ENCODE data around the gene HDAC8. TPM values are rescaled to one million over a fixed set of nuclear protein-coding genes. Genes with fewer than 3 reads are reported as not detected.
"Not testable (repeated sequence)": the region's sequence is repeated elsewhere in the genome, so short reads cannot be mapped to it uniquely, and the experiment has no call there.

The HDAC8 gene
- total RNA-seq, 2 donors from 2014 or later = 13.7 to 14.3 TPM

GRCh38 chrX:72568406-72569092, 4.1 kb downstream of the HDAC8 start:
- Mint-ChIP-seq H3K36me3 (ENCODE audit: low read depth) (peaks cover 6% of the 10 kb centered on the region), H3K27me3 (no peaks in the 10 kb centered on the region), H3K4me1 (peaks cover 5% of the 10 kb centered on the region), H3K4me3 (no peak overlapping the region), H3K27ac (no peak overlapping the region)
- DNase-seq (no peak), ATAC-seq (no peak)
- H3K9me3 ChIP-seq (ENCODE audit: control insufficient read depth, low read length, poor library complexity, severe bottlenecking) = no peaks in the 10 kb centered on the region

- H3K27me3 Mint-ChIP-seq = no peaks in the 10 kb centered on the region
- H3K9me3 ChIP-seq (ENCODE audit: control insufficient read depth, low read length, poor library complexity, severe bottlenecking) = no peaks in the 10 kb centered on the region
- no peak overlapping the region for H3K4me3 Mint-ChIP-seq
- no peak overlapping the region for H3K27ac Mint-ChIP-seq
- H3K36me3 Mint-ChIP-seq (ENCODE audit: low read depth) = peaks cover 8% of the 10 kb centered on the region
- ATAC-seq (no peak), DNase-seq (no peak)
- peaks cover 3% of the 10 kb centered on the region for H3K4me1 Mint-ChIP-seq
Observed at GRCh38 chrX:72566448-72566847, 6.2 kb downstream of the HDAC8 start.

DNA sequence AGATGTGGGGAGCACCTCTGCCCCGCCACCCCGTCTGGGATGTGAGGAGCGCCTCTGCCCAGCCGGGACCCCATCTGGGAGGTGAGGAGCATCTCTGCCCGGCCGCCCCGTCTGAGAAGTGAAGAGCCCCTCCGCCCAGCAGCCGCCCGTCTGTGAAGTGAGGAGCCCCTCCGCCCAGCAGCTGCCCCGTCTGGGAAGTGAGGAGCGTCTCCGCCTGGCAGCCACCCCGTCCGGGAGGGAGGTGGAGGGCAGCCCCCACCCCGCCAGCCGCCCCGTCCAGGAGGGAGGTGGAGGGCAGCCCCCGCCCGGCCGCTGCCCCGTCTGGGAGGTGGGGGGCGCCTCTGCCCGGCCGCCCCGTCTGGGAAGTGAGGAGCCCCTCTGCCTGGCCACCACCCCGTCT, 13.0 kb downstream of the HDAC8 start:
- H3K4me3 Mint-ChIP-seq; H3K9me3 ChIP-seq (ENCODE audit: control insufficient read depth, low read length, poor library complexity, severe bottlenecking); DNase-seq; H3K36me3 Mint-ChIP-seq (ENCODE audit: low read depth); H3K27me3 Mint-ChIP-seq; ATAC-seq; H3K27ac Mint-ChIP-seq: not testable (repeated sequence)
- peaks cover 14% of the 10 kb centered on the region for H3K4me1 Mint-ChIP-seq

DNA sequence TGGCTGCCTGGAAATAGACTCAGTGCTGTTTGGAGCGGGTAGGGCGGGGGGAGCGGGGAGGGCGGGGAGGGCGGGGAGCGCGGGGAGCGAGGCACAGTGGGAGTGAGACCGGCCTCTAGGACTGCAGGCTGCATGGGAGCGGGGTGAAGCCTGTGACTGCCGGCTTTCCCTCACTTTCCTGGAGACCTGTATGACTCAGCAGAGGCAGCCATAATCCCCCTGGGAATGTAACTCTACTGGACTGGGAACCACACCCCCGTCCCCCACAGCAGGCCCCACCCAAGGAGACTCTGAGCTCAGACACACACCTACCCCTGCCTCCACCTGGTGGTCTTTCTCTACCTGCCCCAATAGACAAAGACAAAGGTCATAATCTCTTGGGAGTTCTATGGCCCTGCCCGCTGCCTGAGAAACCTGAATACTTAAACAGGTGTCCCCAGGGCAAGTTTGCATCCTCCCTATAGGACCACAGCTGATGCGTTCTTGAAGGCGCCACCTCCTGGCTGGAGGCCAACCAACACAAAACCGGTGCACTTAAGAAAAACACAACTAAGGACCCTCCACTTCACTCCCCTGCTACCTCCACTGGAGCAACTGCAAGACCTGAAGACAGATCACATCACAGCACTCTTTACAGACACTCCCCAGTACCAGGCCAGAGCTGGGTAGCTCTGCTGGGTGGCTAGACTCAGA, 18.0 kb downstream of the HDAC8 start:
- H3K9me3 ChIP-seq (ENCODE audit: control insufficient read depth, low read length, poor library complexity, severe bottlenecking) = no peaks in the 10 kb centered on the region
- peaks cover 19% of the 10 kb centered on the region for H3K4me1 Mint-ChIP-seq
- H3K36me3 Mint-ChIP-seq (ENCODE audit: low read depth) = no peaks in the 10 kb centered on the region
- DNase-seq (no peak), ATAC-seq (no peak)
- no peak overlapping the region for H3K27ac Mint-ChIP-seq
- no peaks in the 10 kb centered on the region for H3K27me3 Mint-ChIP-seq
- H3K4me3 Mint-ChIP-seq = no peak overlapping the region

- not testable (repeated sequence) for ATAC-seq; H3K9me3 ChIP-seq (ENCODE audit: control insufficient read depth, low read length, poor library complexity, severe bottlenecking); H3K27ac Mint-ChIP-seq; H3K36me3 Mint-ChIP-seq (ENCODE audit: low read depth); H3K4me3 Mint-ChIP-seq; H3K27me3 Mint-ChIP-seq; DNase-seq
- peaks cover 11% of the 10 kb centered on the region for H3K4me1 Mint-ChIP-seq
Observed at GRCh38 chrX:72552443-72552842, 20.2 kb downstream of the HDAC8 start.

- peaks cover 11% of the 10 kb centered on the region for H3K4me1 Mint-ChIP-seq
- no peak overlapping the region for H3K4me3 Mint-ChIP-seq
- H3K27ac Mint-ChIP-seq = no peak overlapping the region
- DNase-seq = no peak
- ATAC-seq = no peak
- H3K36me3 Mint-ChIP-seq (ENCODE audit: low read depth) = peaks cover 6% of the 10 kb centered on the region
- no peaks in the 10 kb centered on the region for H3K9me3 ChIP-seq (ENCODE audit: control insufficient read depth, low read length, poor library complexity, severe bottlenecking)
- no peaks in the 10 kb centered on the region for H3K27me3 Mint-ChIP-seq
Observed at GRCh38 chrX:72545990-72546389, 26.7 kb downstream of the HDAC8 start.

GRCh38 chrX:72540318-72540717, 32.3 kb downstream of the HDAC8 start:
- no peak overlapping the region for H3K27ac Mint-ChIP-seq
- H3K4me1 Mint-ChIP-seq = peaks cover 7% of the 10 kb centered on the region
- no peak overlapping the region for H3K4me3 Mint-ChIP-seq
- ATAC-seq (no peak), DNase-seq (no peak)
- no peaks in the 10 kb centered on the region for H3K27me3 Mint-ChIP-seq
- H3K36me3 Mint-ChIP-seq (ENCODE audit: low read depth) = peaks cover 8% of the 10 kb centered on the region
- H3K9me3 ChIP-seq (ENCODE audit: control insufficient read depth, low read length, poor library complexity, severe bottlenecking) = no peaks in the 10 kb centered on the region

GRCh38 chrX:72539822-72540221, 32.8 kb downstream of the HDAC8 start:
- no peak for ATAC-seq
- H3K4me1 Mint-ChIP-seq = peaks cover 7% of the 10 kb centered on the region
- H3K9me3 ChIP-seq (ENCODE audit: control insufficient read depth, low read length, poor library complexity, severe bottlenecking) = no peaks in the 10 kb centered on the region
- DNase-seq = no peak
- no peak overlapping the region for H3K4me3 Mint-ChIP-seq
- H3K27me3 Mint-ChIP-seq = no peaks in the 10 kb centered on the region
- H3K36me3 Mint-ChIP-seq (ENCODE audit: low read depth) = peaks cover 8% of the 10 kb centered on the region
- H3K27ac Mint-ChIP-seq = no peak overlapping the region

- Mint-ChIP-seq H3K27ac (no peak overlapping the region), H3K36me3 (ENCODE audit: low read depth) (peaks cover 4% of the 10 kb centered on the region), H3K4me3 (no peak overlapping the region), H3K4me1 (peaks cover 3% of the 10 kb centered on the region), H3K27me3 (no peaks in the 10 kb centered on the region)
- no peaks in the 10 kb centered on the region for H3K9me3 ChIP-seq (ENCODE audit: control insufficient read depth, low read length, poor library complexity, severe bottlenecking)
- ATAC-seq = no peak
- DNase-seq = no peak
Observed at GRCh38 chrX:72536542-72536941, 36.1 kb downstream of the HDAC8 start.

- Mint-ChIP-seq H3K4me1 (no peaks in the 10 kb centered on the region), H3K36me3 (ENCODE audit: low read depth) (peaks cover 2% of the 10 kb centered on the region), H3K27ac (no peak overlapping the region), H3K27me3 (no peaks in the 10 kb centered on the region), H3K4me3 (no peak overlapping the region)
- no peaks in the 10 kb centered on the region for H3K9me3 ChIP-seq (ENCODE audit: control insufficient read depth, low read length, poor library complexity, severe bottlenecking)
- ATAC-seq = no peak
- DNase-seq = no peak
Observed at GRCh38 chrX:72532366-72532765, 40.3 kb downstream of the HDAC8 start.

- Mint-ChIP-seq H3K27me3 (no peaks in the 10 kb centered on the region), H3K4me3 (no peak overlapping the region), H3K4me1 (peaks cover 2% of the 10 kb centered on the region), H3K27ac (no peak overlapping the region), H3K36me3 (ENCODE audit: low read depth) (peaks cover 4% of the 10 kb centered on the region)
- no peak for DNase-seq
- no peak for ATAC-seq
- H3K9me3 ChIP-seq (ENCODE audit: control insufficient read depth, low read length, poor library complexity, severe bottlenecking) = no peaks in the 10 kb centered on the region
Observed at GRCh38 chrX:72526534-72527508, 45.8 kb downstream of the HDAC8 start.

GRCh38 chrX:72498782-72499181, 73.9 kb downstream of the HDAC8 start:
- H3K4me3 Mint-ChIP-seq = no peak overlapping the region
- H3K9me3 ChIP-seq (ENCODE audit: control insufficient read depth, low read length, poor library complexity, severe bottlenecking) = no peaks in the 10 kb centered on the region
- H3K4me1 Mint-ChIP-seq = no peaks in the 10 kb centered on the region
- DNase-seq (no peak), ATAC-seq (no peak)
- peaks cover 2% of the 10 kb centered on the region for H3K36me3 Mint-ChIP-seq (ENCODE audit: low read depth)
- H3K27ac Mint-ChIP-seq = no peak overlapping the region
- H3K27me3 Mint-ChIP-seq = no peaks in the 10 kb centered on the region

DNA sequence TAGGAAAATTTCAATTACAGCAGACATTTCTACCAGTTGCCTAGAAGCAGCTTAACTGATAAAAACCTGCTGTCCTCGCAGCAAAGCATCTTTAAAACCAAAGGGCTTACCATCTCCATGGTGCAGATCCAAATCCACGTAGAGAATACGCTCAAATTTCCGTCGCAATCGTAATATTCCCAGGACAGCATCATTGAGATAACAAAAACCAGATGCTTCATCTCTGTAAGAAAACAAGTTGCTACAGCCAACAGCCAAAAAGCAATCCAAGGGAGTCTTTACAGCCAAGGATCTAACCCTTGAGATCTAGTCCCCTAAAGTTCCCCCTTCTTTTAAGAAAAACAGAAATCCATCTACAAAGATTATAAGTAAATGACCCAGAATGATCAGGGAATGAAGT, 77.6 kb downstream of the HDAC8 start:
- H3K4me1 Mint-ChIP-seq = no peaks in the 10 kb centered on the region

More for the DNA sequence above, 77.6 kb downstream of the HDAC8 start:
- Mint-ChIP-seq H3K27ac (no peak overlapping the region), H3K27me3 (no peaks in the 10 kb centered on the region), H3K4me3 (no peak overlapping the region), H3K36me3 (ENCODE audit: low read depth) (peaks cover 6% of the 10 kb centered on the region)
- ATAC-seq = no peak
- no peak for DNase-seq
- H3K9me3 ChIP-seq (ENCODE audit: control insufficient read depth, low read length, poor library complexity, severe bottlenecking) = no peaks in the 10 kb centered on the region
